ENCODE data around the gene CHRDL2.

The CHRDL2 gene

DNA sequence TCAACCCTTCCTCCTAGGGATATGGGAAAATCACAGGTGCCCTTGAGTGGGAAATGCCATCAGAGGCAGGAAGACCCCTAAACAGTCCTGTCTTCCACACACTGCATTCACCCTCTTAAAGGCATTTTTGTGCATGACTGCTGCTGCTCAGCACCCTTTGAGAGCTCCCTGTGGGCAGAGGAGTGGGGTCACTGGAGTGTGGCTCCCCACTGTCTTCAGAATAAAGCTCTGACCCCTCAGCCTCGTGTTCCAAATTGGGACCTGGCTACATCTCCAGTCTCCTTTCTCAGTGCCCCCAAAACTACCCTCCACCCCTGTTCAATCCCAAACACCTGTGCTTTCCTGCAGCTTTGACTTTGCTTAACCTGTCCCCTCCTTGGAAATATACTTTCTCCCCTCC is 46.6 kb downstream of the CHRDL2 start:
- no peak for FAIRE-seq

GRCh38 chr11:74683941-74684481 is 47.2 kb downstream of the CHRDL2 start:
- no peak for FAIRE-seq

GRCh38 chr11:74683279-74683871 is 47.9 kb downstream of the CHRDL2 start:
- no peak for FAIRE-seq

- FAIRE-seq, result no peak
Observed at GRCh38 chr11:74682731-74683278, 48.4 kb downstream of the CHRDL2 start.

- no peak for FAIRE-seq
Observed at GRCh38 chr11:74681686-74682651, 49.3 kb downstream of the CHRDL2 start.

DNA sequence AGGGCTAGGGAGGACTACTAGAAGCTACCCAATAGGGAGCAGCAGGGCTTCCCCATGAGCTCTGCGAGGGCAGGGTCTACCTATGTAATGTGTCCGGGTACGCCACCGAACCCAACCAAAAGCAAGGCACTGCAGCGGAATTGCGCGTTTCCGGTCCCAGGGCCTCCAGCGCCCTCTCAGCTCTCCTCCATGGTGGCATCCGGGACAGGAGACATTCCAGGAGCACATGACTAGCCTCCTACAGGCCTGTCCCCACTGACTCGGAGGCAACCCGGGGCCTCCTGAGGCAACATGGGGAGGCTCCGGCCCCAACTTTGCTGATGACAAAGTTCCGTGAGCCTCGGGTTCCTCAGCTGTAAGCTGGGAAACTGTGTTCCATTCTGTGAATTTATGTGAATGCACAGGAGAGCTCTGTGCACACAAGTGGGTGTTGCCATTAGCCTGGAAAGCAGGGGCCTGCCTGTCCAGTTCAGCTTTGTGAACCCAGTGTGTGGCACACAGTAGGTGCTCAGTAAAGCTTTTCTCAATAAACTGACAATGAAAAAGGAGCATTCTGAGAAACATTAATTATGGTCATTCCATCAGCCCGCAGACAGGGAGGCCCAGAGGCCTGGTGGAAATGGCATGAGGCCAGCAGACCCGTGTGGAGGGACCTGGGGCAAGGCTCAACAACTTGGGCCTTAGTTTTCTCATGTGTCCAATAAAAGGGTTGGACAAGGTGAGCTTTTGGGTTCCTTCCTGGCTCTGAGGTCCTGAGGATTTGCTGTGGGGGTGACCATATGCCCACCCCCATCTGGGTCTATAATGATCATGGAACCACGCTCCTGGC is 50.3 kb downstream of the CHRDL2 start:
- FAIRE-seq, result no peak

GRCh38 chr11:74680035-74680671 is 51.1 kb downstream of the CHRDL2 start:
- no peak for FAIRE-seq

- no peak for FAIRE-seq
Observed at GRCh38 chr11:74679513-74679865, 51.7 kb downstream of the CHRDL2 start.

GRCh38 chr11:74678591-74679512 is 52.4 kb downstream of the CHRDL2 start:
- FAIRE-seq, result no peak

DNA sequence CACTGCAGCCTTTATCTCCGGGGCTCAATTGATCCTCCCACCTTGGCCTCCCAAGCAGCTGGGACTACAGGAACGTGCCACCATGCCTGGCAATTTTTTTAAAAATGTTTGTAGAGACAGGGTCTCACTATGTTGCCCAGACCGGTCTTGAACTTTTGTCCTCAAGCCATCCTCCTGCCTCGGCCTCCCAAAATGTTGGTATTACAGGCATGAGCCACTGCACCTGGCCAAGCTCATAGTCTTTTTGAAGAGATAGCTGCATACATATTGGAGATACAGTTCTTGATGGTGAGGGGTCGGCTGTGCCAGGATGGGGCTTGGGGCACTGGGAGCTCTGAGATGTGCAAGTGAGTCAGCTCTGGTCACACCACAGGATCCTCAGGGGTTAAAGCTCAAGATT is 53.2 kb downstream of the CHRDL2 start:
- no peak for FAIRE-seq

- no peak for FAIRE-seq
Observed at GRCh38 chr11:74677131-74677530, 54.1 kb downstream of the CHRDL2 start.

- FAIRE-seq, result no peak
Observed at GRCh38 chr11:74676596-74676995, 54.6 kb downstream of the CHRDL2 start.

- FAIRE-seq, result peak; percentile 72
Observed at GRCh38 chr11:74675761-74676160, 55.5 kb downstream of the CHRDL2 start.

- FAIRE-seq, result no peak
Observed at GRCh38 chr11:74673693-74674360, 57.4 kb downstream of the CHRDL2 start.

GRCh38 chr11:74672956-74673692 is 58.1 kb downstream of the CHRDL2 start:
- no peak for FAIRE-seq

GRCh38 chr11:74672332-74672955 is 58.8 kb downstream of the CHRDL2 start:
- no peak for FAIRE-seq

DNA sequence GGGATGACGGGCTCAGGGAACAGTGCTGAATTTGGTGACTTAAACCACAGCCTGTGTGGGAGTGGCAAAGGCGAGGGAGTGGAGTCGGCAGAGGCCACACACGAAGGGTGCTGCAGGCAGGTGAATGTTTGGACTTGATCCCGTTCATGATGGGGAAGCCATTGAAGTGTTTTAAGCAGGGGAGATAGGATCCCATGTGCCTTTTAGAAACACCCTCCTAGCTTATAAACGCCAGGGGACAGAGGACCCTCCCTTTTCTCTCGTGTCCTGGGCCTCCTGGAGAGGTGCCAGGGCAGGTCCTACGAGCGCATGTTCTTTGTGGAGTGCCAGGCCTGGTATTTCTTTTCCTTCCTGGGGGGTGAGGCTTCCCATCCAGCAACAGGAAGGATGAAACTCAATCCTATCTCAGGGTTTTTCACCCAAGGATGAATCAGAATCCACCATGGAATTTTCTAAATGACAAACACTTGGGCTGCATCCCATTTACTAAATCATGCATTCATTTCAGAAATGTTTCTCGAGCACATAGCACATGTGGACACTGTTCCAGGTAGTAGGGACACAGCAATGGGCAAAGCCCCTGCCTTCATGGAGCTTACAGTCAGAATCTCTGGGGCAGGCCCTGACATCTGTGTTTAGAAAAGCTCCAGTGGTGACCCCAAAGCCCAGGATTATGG is 59.6 kb downstream of the CHRDL2 start:
- no peak for FAIRE-seq

GRCh38 chr11:74670171-74670570 is 61.1 kb downstream of the CHRDL2 start:
- no peak for FAIRE-seq

Measured in endometrium (tissue), 2 donors.